Thyroid gland (tissue), 4 donors: ENCODE data around the gene DHX16. TPM values are rescaled to one million over a fixed set of nuclear protein-coding genes. Genes with fewer than 3 reads are reported as not detected.

ENCODE experiments used
- DNase-seq, 2 donors: peaks; one replicate each; pipeline ENCODE4 v3.0.0-alpha.2; 2019
- H3K27ac ChIP-seq, 3 donors: fragments of 200-600 bp; sonication (generic); 1 replicate in 2 of 3; 2 replicates in 1 of 3; pipeline ENCODE4 v1.5.1; 2016 to 2019; ENCODE audit warnings: mild to moderate bottlenecking in 1 of 3, moderate library complexity in 1 of 3
- H3K27me3 ChIP-seq: fragments of 200-600 bp; sonication (generic); one replicate; pipeline ENCODE4 v1.5.1; 2019
- H3K36me3 ChIP-seq, 2 donors: fragments of 200-600 bp; sonication (generic); one replicate each; pipeline ENCODE4 v1.5.1; 2016 to 2019
- H3K4me1 ChIP-seq, 2 donors: fragments of 200-600 bp; sonication (generic); one replicate each; pipeline ENCODE4 v1.5.1; 2017 to 2019
- H3K4me3 ChIP-seq, 3 donors: fragments of 200-600 bp; sonication (generic); replicated peaks in 1 of 3; 1 replicate in 2 of 3; 2 replicates in 1 of 3; pipeline ENCODE4 v1.5.1; 2016; ENCODE audit warnings: mild to moderate bottlenecking in 1 of 3
- H3K9me3 ChIP-seq: fragments of 200-600 bp; sonication (generic); one replicate; pipeline ENCODE4 v1.5.1; 2017
- CTCF ChIP-seq, 6 experiments: fragments of 200-600 bp in 3 of 6; fragments of 450-650 bp in 3 of 6; sonication (generic) in 3 of 6; IDR thresholded peaks; one replicate each; pipeline ENCODE4 v1.5.1; 2016 to 2019; ENCODE audit warnings: antibody characterized with exemption in 6 of 6, mild to moderate bottlenecking in 2 of 6, inconsistent platforms in 1 of 6, moderate library complexity in 1 of 6
- POLR2A ChIP-seq, 2 donors: fragments of 450-650 bp; IDR thresholded peaks; one replicate each; pipeline ENCODE4 v1.6.1; 2017; ENCODE audit warnings: antibody characterized with exemption in 2 of 2, mild to moderate bottlenecking in 2 of 2, moderate library complexity in 1 of 2
- WGBS, 2 donors: methylation state at CpG; one replicate each; pipeline ENCODE4 v1.1.5; 2017; 5-methylcytosine and 5-hydroxymethylcytosine counted together
- intact Hi-C: fragments of 100-400 bp; cut with DNase I; formaldehyde crosslinking; loops from one replicate; pipeline ENCODE4 v1.15.1; 2023
- total RNA-seq, 4 donors: library from RNA; depleted of rRNA; stranded (reverse); fragments of >200 nt; gene quantifications; one replicate each; pipeline ENCODE4 v1.2.3, GENCODE V29; 2016

The DHX16 gene
- total RNA-seq, 4 donors from 2014 or later, result 25.6 to 38.8 (median 28.2) TPM

- 2% methylated on average over 7 to 8 of the region's 8 CpGs for WGBS, 2 donors
Observed at GRCh38 chr6:30716879-30717128, 44.0 kb upstream of the DHX16 start.

DNA sequence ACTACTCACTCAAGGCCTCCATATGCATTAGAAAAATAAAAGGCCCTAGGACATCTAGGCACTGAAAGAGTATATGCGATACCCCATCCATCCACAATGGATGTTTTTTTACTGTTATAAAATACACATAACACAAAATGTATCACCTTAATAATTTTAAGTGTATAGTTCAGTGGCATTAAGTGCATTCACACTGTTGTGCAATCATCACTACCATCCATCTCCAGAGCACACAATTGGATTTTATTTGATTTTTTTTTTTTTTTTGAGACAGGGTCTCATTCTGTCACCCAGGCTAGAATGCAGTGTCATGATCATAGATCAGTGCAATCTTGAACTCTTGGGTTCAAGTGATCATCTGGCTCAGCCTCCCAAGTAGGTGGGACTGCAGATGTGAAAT lies 41.5 kb upstream of the DHX16 start:
- Histone ChIP-seq H3K9me3 (no peaks in the 10 kb centered on the region), H3K4me1 (peaks cover 14 to 27% of the 10 kb centered on the region in 2 donors), H3K27me3 (no peaks in the 10 kb centered on the region), H3K36me3 (peaks cover 21 to 32% of the 10 kb centered on the region in 2 donors), H3K4me3 (no peak overlapping the region), H3K27ac (no peak overlapping the region)
- 94 to 95% methylated on average over 1 of the region's 1 CpG for WGBS, 2 donors
- intact Hi-C loops, result no loop called here
- no peak for DNase-seq
- TF ChIP-seq POLR2A (IDR thresholded peaks at IDR 0.05) (no peak), CTCF (IDR thresholded peaks at IDR 0.05) (no peak)

More at GRCh38 chr6:30716879-30717128, 44.0 kb upstream of the DHX16 start:
- intact Hi-C loops, result no loop called here
- peak in 1 of 6 experiments; percentile 9 for TF ChIP-seq CTCF (IDR thresholded peaks at IDR 0.05)
- TF ChIP-seq POLR2A (IDR thresholded peaks at IDR 0.05), result no peak
- peak overlapping the region; percentile 90 to 92 (median 92) for H3K27ac ChIP-seq
- H3K9me3 ChIP-seq, result no peaks in the 10 kb centered on the region
- no peak for DNase-seq
- H3K36me3 ChIP-seq, result peaks cover 11 to 25% of the 10 kb centered on the region in 2 donors
- H3K27me3 ChIP-seq, result no peaks in the 10 kb centered on the region
- H3K4me1 ChIP-seq, result peaks cover 16 to 32% of the 10 kb centered on the region in 2 donors
- H3K4me3 ChIP-seq, result peak overlapping the region; percentile 12 to 75 (median 59)

GRCh38 chr6:30712441-30712945 lies 39.7 kb upstream of the DHX16 start:
- 91 to 93% methylated on average over 7 of the region's 7 CpGs for WGBS, 2 donors
- H3K4me1 ChIP-seq, result peaks cover 8 to 12% of the 10 kb centered on the region in 2 donors
- H3K36me3 ChIP-seq, result peaks cover 25 to 32% of the 10 kb centered on the region in 2 donors
- no peaks in the 10 kb centered on the region for H3K27me3 ChIP-seq
- intact Hi-C loops, result no loop called here
- TF ChIP-seq POLR2A (IDR thresholded peaks at IDR 0.05), result no peak
- TF ChIP-seq CTCF (IDR thresholded peaks at IDR 0.05), result no peak
- H3K4me3 ChIP-seq, result no peak overlapping the region
- no peak for DNase-seq
- no peak overlapping the region for H3K27ac ChIP-seq
- H3K9me3 ChIP-seq, result no peaks in the 10 kb centered on the region

- 92 to 100% methylated on average over 1 of the region's 1 CpG for WGBS, 2 donors
- TF ChIP-seq POLR2A (IDR thresholded peaks at IDR 0.05) (no peak), CTCF (IDR thresholded peaks at IDR 0.05) (no peak)
- Histone ChIP-seq H3K27ac (no peak overlapping the region), H3K9me3 (no peaks in the 10 kb centered on the region), H3K36me3 (peaks cover 31 to 32% of the 10 kb centered on the region in 2 donors), H3K27me3 (no peaks in the 10 kb centered on the region), H3K4me3 (no peak overlapping the region), H3K4me1 (peaks cover 8 to 12% of the 10 kb centered on the region in 2 donors)
- intact Hi-C loops, result no loop called here
- no peak for DNase-seq
Observed at GRCh38 chr6:30711758-30712380, 39.1 kb upstream of the DHX16 start.

DNA sequence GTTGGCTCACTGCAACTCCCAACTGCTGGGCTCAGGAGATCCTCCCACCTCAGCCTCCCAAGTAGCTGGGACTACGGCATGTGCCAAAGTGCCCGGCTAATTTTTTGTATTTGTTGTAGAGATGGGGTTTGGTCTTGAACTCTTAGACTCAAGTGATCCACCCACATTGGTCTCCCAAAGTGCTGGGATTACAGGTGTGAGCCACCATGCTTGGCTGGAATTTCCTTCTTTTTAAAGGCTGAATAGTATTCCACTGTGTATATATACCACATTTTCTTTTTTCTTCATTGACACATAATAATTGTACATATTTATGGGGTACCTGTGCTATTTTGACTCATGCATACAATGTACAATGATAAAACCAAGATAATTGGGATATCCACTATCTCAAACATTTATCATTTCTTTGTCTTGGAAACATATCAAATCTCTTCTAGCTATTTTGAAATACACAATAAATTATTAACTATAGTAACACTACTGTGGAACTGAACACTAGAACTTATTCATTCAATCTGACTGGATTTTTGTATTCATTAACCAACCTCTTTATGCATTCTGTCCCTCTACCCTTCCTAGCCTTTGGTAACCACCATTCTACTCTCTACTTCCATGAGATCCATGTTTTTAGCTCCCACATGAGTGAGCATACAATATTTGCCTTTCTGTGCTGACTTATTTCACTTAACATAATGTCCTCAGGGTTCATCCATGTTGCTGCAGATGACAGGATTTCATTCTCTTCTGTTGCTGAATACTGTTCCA lies 36.5 kb upstream of the DHX16 start:
- Histone ChIP-seq H3K36me3 (peaks cover 30 to 32% of the 10 kb centered on the region in 2 donors), H3K27me3 (no peaks in the 10 kb centered on the region), H3K27ac (no peak overlapping the region), H3K4me1 (no peaks in the 10 kb centered on the region), H3K4me3 (no peak overlapping the region), H3K9me3 (no peaks in the 10 kb centered on the region)
- no peak for TF ChIP-seq CTCF (IDR thresholded peaks at IDR 0.05)
- TF ChIP-seq POLR2A (IDR thresholded peaks at IDR 0.05), result no peak
- 96 to 98% methylated on average over 2 of the region's 2 CpGs for WGBS, 2 donors
- no peak for DNase-seq
- intact Hi-C loops, result no loop called here
